ENCODE data around the gene VPREB3.

Gene VPREB3

DNA sequence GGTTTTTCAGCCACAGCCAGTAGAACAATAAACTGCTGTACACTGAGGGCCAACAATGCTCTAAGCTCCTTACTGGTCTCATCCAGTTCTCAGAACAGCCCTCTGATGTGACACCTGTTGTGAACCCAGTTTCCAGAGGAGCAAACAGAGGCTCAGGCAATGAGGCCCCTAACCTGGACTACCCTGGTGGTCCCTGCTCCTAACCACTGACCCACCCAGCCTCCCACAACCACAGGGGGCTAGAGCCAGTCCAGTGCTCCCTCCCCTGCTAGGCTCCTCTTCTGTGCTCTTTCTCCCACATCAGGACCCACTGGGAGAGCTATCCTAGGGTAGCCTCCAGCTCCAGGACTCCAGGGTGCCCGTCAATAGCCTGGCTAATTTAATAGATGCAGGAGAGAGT is 28.5 kb upstream of the VPREB3 start:
- DNase-seq (ENCODE audit: low spot score), result no peak

GRCh38 chr22:23782252-23782651 is 28.0 kb upstream of the VPREB3 start:
- DNase-seq (ENCODE audit: low spot score), result no peak

GRCh38 chr22:23781511-23782183 is 27.4 kb upstream of the VPREB3 start:
- DNase-seq (ENCODE audit: low spot score), result no peak

GRCh38 chr22:23781065-23781464 is 26.8 kb upstream of the VPREB3 start:
- DNase-seq (ENCODE audit: low spot score), result peak; percentile 91

DNA sequence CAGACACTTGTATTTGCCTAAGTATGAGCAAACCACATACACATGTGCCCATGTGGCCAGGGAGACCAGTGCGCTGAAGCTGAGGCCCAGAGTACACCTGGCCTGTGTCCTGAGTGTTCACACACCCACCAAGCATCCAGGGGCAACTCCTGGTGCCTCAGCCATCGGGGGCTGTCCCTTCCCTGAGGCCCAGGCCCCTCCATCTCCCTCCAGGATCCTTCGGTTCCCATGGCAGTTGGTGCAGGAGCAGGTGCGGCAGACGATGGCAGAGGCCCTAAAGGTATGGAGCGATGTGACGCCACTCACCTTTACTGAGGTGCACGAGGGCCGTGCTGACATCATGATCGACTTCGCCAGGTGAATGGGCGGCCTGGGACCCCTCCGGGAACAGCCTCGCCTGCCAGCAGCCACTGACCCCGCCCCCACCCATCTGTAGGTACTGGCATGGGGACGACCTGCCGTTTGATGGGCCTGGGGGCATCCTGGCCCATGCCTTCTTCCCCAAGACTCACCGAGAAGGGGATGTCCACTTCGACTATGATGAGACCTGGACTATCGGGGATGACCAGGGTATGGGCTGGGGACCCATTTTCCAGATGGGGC is 26.0 kb upstream of the VPREB3 start:
- no peak for DNase-seq (ENCODE audit: low spot score)

- no peak for DNase-seq (ENCODE audit: low spot score)
These were observed 25.5 kb upstream of the VPREB3 start for GRCh38 chr22:23779731-23780130.

GRCh38 chr22:23779083-23779482 is 24.9 kb upstream of the VPREB3 start:
- DNase-seq (ENCODE audit: low spot score), result no peak

DNA sequence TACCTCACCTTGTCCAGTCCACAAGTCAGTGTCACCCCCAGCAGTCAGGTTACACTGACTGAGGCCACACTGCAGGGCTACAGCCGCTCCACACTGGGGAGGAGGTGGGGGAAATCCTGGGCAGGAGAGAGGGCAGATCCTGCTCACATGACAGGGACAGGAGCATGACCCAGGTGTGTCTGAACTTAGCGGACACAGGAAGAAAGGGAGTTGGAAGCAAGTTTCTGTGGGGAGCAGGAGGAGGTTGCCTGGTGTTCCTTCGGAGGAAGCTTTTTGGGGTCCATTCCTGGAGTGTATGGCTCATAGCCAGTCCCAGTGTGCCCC is 24.3 kb upstream of the VPREB3 start:
- DNase-seq (ENCODE audit: low spot score), result no peak

- no peak for DNase-seq (ENCODE audit: low spot score)
These were observed 23.8 kb upstream of the VPREB3 start for GRCh38 chr22:23777776-23778576.

DNA sequence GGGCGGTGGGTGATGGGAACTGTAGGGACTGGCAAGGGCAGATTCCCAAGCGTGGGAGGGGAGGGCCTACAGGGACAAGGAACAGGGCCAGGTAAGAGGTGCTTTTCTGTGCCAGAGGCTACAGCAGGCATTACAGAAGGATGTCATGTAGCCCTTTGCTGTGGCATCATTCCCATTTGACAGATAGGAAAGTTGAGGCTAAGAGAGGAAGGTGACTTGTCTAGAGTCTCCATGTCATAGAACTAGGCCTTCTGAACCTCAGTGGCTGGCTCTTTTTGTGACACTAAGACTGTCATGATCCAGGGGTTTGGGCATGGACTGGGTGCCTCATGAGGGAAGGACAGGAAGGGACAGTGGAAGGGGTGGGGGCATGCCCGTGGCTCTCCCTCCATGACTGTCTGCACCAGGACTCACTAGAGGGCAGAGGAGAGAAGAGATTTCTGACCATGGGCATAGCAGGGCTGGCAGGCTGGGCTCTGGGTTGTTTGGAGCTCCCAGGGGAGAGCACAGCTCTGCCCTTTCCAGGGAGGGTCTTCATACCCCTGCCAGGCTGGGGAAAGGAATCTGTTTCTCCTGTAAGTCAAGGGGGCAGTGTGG is 21.7 kb upstream of the VPREB3 start:
- no peak for DNase-seq (ENCODE audit: low spot score)

DNA sequence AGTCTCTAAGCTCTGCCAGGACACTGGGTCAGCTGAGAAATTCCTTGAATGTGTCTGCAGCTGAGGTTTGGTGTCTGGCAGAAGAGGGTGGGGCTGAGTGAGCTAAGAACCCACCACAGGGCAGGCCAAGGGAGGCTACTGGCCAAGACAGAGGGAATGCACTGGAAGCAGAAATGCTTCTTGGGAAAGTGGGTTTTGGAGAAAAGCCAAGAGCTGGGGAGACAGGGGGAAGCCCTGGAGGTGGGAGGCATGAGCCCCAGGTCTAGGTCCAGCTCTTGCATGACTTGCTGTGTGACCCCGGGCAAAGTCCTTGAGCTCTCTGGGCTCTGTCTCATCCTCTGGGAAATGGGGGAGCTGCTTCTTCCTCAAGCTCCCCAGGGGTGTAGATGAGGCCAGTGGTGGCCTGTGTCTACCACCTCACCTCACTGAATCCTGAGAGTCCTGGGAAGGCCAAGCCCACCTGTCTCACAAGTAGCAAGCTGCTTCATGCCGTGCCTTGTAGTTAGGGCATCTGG is 20.8 kb upstream of the VPREB3 start:
- DNase-seq (ENCODE audit: low spot score), result no peak

GRCh38 chr22:23774114-23774921 is 20.1 kb upstream of the VPREB3 start:
- no peak for DNase-seq (ENCODE audit: low spot score)

DNA sequence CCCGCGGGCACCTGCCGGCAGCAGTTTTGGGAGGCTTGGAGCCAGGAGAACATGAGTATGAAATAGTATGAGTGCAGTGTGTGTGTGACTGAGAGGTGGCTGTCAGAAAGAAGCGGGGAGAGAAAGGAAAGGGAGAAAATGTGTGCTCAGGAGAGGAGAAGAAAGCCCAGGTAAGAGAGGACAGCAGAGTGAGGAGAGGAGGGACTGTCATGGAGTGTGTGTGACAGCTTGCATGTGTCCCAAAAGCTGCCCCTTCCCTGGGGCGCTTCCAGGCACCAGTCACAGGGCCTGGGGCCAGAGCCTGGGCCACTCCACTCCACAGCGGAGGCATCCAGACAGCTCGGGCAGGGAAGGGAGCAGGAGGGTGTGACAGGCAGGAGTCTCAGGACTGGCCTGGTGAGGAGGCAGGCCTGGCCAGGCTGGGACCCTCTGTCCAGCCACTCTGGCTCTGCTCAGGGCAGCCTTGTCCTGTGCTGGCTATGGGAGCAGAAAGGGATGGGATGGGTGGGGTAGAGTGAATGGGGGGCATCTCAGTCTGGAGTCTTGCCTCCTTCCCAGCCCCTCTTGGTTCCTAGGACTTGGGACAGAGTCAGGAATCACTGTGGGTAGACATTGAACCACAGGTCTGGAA is 19.4 kb upstream of the VPREB3 start:
- DNase-seq (ENCODE audit: low spot score), result no peak

DNA sequence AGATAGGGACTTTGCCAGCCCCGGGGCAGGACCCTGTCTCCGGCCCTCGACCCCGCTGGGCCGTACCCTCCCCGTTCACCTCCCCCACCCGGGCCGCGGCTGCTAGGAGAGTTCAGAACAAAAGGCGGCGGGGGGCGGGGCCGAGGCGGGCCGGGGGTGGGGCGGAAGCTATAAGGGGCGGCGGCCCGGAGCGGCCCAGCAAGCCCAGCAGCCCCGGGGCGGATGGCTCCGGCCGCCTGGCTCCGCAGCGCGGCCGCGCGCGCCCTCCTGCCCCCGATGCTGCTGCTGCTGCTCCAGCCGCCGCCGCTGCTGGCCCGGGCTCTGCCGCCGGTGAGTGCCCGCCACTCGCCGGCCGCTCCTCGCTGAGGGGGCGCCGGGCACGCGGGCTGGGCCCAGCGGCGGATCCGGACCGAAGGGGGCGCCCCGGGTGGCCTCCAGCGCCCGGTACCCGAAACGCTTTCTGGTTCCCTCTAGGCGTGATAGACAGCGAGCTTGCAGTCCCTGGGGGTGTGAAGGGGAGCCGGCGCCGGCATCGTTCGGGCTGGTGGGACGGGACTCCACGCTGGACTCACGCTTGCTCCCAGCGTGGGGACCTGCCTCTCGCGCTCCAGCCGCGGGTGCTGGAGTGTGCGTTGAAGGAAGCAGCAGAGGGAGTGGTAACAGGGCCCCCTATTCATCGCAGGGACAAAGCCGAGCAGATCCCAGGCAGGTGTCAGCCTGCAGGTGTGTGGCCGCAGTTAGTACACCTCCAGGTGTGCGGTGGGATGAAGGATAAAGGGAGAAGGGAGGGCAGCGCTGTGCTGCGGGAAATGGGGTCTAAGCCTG is 18.6 kb upstream of the VPREB3 start, which contains the start of gene MMP11:
TSS of gene MMP11 (plus strand) at position 201 of the 825 bp plus-strand sequence. CDS start at position 223, 22 bp downstream.
- DNase-seq (ENCODE audit: low spot score), result no peak

- no peak for DNase-seq (ENCODE audit: low spot score)
These were observed 18.1 kb upstream of the VPREB3 start for GRCh38 chr22:23772315-23772648.

- no peak for DNase-seq (ENCODE audit: low spot score)
These were observed 15.2 kb upstream of the VPREB3 start for GRCh38 chr22:23769321-23769965.

GRCh38 chr22:23767673-23768548 is 13.7 kb upstream of the VPREB3 start, which contains the start of gene CHCHD10:
Gene CHCHD10, minus strand, starts transcription at chr22:23767972. Its CDS starts 98 bp downstream, at chr22:23767874.
- peak; percentile 83 for DNase-seq (ENCODE audit: low spot score)

DNA sequence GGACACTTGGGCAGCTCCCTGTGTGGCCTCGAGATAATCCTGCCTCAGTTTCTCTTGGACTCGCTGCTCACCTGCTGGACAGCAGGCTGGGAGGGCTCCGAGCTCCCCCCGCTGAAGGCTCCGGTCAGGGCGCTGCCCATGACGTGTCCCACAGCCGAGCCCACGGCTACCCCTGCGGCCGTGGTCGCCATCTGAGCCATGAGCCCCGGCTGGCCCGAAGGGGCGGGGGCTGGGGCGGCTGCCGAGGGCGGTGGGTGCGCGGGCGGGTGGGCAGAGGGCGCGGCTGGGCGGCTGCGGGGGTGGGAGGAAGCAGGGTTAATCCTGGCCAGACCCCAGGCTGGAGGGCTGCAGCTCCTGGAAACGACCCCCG is 13.1 kb upstream of the VPREB3 start:
- no peak for DNase-seq (ENCODE audit: low spot score)

All from putamen (tissue), 1 donor.